ENCODE results near the gene GPR17.

GRCh38 chr2:127607399-127607908, 38.5 kb upstream of the GPR17 start:
- TF ChIP-seq TCF4 (CRISPR knock-in tag; IDR thresholded peaks at IDR 0.05; ENCODE audit: borderline replicate concordance) (no peak), PATZ1 (CRISPR knock-in tag; IDR thresholded peaks at IDR 0.05; ENCODE audit: borderline replicate concordance) (no peak), ZFP3 (CRISPR knock-in tag; IDR thresholded peaks at IDR 0.05) (no peak), PPARA (CRISPR knock-in tag; IDR thresholded peaks at IDR 0.05; ENCODE audit: borderline replicate concordance) (no peak), ZFP30 (CRISPR knock-in tag; IDR thresholded peaks at IDR 0.05) (no peak), ZNF565 (CRISPR knock-in tag; conservative IDR thresholded peaks at IDR 0.05; ENCODE audit: low read depth) (no peak), BACH2 (CRISPR knock-in tag; IDR thresholded peaks at IDR 0.05; ENCODE audit: borderline replicate concordance) (no peak), ARNTL (CRISPR knock-in tag; IDR thresholded peaks at IDR 0.05; ENCODE audit: borderline replicate concordance, low read depth) (no peak), CSRNP3 (CRISPR knock-in tag; IDR thresholded peaks at IDR 0.05) (no peak), CSDC2 (CRISPR knock-in tag; IDR thresholded peaks at IDR 0.05) (no peak), CREB5 (CRISPR knock-in tag; IDR thresholded peaks at IDR 0.05; ENCODE audit: low read depth) (no peak), ZNF70 (CRISPR knock-in tag; IDR thresholded peaks at IDR 0.05) (no peak)

Measured in SK-N-SH treated with all-trans-retinoic acid at 6 μM for 48 hours (cell line).